ENCODE data around the gene TEKT2. TPM values are rescaled to one million over a fixed set of nuclear protein-coding genes. Genes with fewer than 3 reads are reported as not detected.
A peak's percentile ranks its signal among the peaks of the same experiment; 100 is the strongest.

Gene TEKT2
- total RNA-seq, 2 experiments from 2014 or later = 0.22 to 0.33 TPM

GRCh38 chr1:36107394-36107793 is 23.5 kb downstream of the TEKT2 start:
- Mint-ChIP-seq H3K27me3 (no peaks in the 10 kb centered on the region), H3K27ac (peak overlapping the region; percentile 78), H3K4me1 (ENCODE audit: low read depth) (peaks cover 34% of the 10 kb centered on the region), H3K36me3 (ENCODE audit: low read depth) (no peaks in the 10 kb centered on the region), H3K9me3 (no peaks in the 10 kb centered on the region), H3K4me3 (no peak overlapping the region)
- no peaks in the 10 kb centered on the region for H3K36me3 ChIP-seq (ENCODE audit: insufficient read depth, low read length)
- intact Hi-C loops (cut with DNase I, micrococcal nuclease) = no loop called here
- H3K27ac ChIP-seq (ENCODE audit: low read depth in 1 of 2, low read length in 2 of 2) = no peak overlapping the region
- no peak for ATAC-seq (ENCODE audit: poor library complexity)
- H3K27me3 ChIP-seq (ENCODE audit: control insufficient read depth in 1 of 2, insufficient read depth in 2 of 2, low read length in 2 of 2) = no peaks in the 10 kb centered on the region
- no peaks in the 10 kb centered on the region for H3K9me3 ChIP-seq (ENCODE audit: control insufficient read depth in 1 of 2, insufficient read depth in 1 of 2, low read length in 2 of 2)
- TF ChIP-seq CTCF (IDR thresholded peaks at IDR 0.05) = no peak
- ChIA-PET POLR2A (interaction anchor here (1.0 to 1.7 kb wide), 2 partner anchors 54 to 55 kb away, joined by 3 to 5 read pairs; no protein-coding TSS in a partner anchor), CTCF (interaction anchor here (1.0 kb wide), 1 partner anchor 26 kb away, joined by 3 read pairs; no protein-coding TSS in a partner anchor)
- H3K4me1 ChIP-seq (ENCODE audit: insufficient read depth, low read length) = peaks cover 15% of the 10 kb centered on the region
- DNase-seq = no peak
- no peak overlapping the region for H3K4me3 ChIP-seq (ENCODE audit: low read length)

GRCh38 chr1:36108314-36108713 is 24.4 kb downstream of the TEKT2 start:
- ChIA-PET CTCF (no interaction called here), POLR2A (interaction anchor here (0.6 to 2.1 kb wide), 7 partner anchors 10 to 146 kb away, joined by 3 to 5 read pairs (median 3); no protein-coding TSS in a partner anchor)
- Mint-ChIP-seq H3K27ac (peak overlapping the region; percentile 78), H3K4me3 (no peak overlapping the region), H3K9me3 (no peaks in the 10 kb centered on the region), H3K4me1 (ENCODE audit: low read depth) (peaks cover 36% of the 10 kb centered on the region), H3K36me3 (ENCODE audit: low read depth) (no peaks in the 10 kb centered on the region), H3K27me3 (no peaks in the 10 kb centered on the region)
- DNase-seq (no peak), ATAC-seq (ENCODE audit: poor library complexity) (no peak)
- Histone ChIP-seq H3K9me3 (ENCODE audit: control insufficient read depth in 1 of 2, insufficient read depth in 1 of 2, low read length in 2 of 2) (no peaks in the 10 kb centered on the region), H3K36me3 (ENCODE audit: insufficient read depth, low read length) (no peaks in the 10 kb centered on the region), H3K4me3 (ENCODE audit: low read length) (no peak overlapping the region), H3K27ac (ENCODE audit: low read depth in 1 of 2, low read length in 2 of 2) (no peak overlapping the region), H3K27me3 (ENCODE audit: control insufficient read depth in 1 of 2, insufficient read depth in 2 of 2, low read length in 2 of 2) (no peaks in the 10 kb centered on the region), H3K4me1 (ENCODE audit: insufficient read depth, low read length) (peaks cover 15% of the 10 kb centered on the region)
- intact Hi-C loops (cut with DNase I, micrococcal nuclease) = loop anchor here in 1 of 2 experiments (2.0 kb wide), 1 partner anchor 40 kb away; the partner anchor contains the start of gene TRAPPC3
- TF ChIP-seq CTCF (IDR thresholded peaks at IDR 0.05) = no peak

- ChIA-PET POLR2A (interaction anchor here (0.6 to 2.1 kb wide), 5 partner anchors 9 to 52 kb away, joined by 3 to 5 read pairs (median 3); no protein-coding TSS in a partner anchor), CTCF (interaction anchor here (1.2 kb wide), 1 partner anchor 8 kb away, joined by 3 read pairs; no protein-coding TSS in a partner anchor)
- peaks cover 15% of the 10 kb centered on the region for H3K4me1 ChIP-seq (ENCODE audit: insufficient read depth, low read length)
- no peaks in the 10 kb centered on the region for H3K27me3 Mint-ChIP-seq
- H3K27ac ChIP-seq (ENCODE audit: low read depth in 1 of 2, low read length in 2 of 2) = no peak overlapping the region
- ATAC-seq (ENCODE audit: poor library complexity) = peak; percentile 98
- H3K4me3 Mint-ChIP-seq = peak overlapping the region; percentile 34
- TF ChIP-seq CTCF (IDR thresholded peaks at IDR 0.05) = no peak
- H3K27me3 ChIP-seq (ENCODE audit: control insufficient read depth in 1 of 2, insufficient read depth in 2 of 2, low read length in 2 of 2) = no peaks in the 10 kb centered on the region
- no peaks in the 10 kb centered on the region for H3K9me3 ChIP-seq (ENCODE audit: control insufficient read depth in 1 of 2, insufficient read depth in 1 of 2, low read length in 2 of 2)
- H3K36me3 Mint-ChIP-seq (ENCODE audit: low read depth) = no peaks in the 10 kb centered on the region
- no peaks in the 10 kb centered on the region for H3K36me3 ChIP-seq (ENCODE audit: insufficient read depth, low read length)
- intact Hi-C loops (cut with DNase I, micrococcal nuclease) = loop anchor here in 1 of 2 experiments (2.0 kb wide), 1 partner anchor 40 kb away; the partner anchor contains the start of gene TRAPPC3
- H3K4me1 Mint-ChIP-seq (ENCODE audit: low read depth) = peaks cover 36% of the 10 kb centered on the region
- peak; percentile 31 to 68 (median 57) for DNase-seq
- peak overlapping the region; percentile 78 for H3K27ac Mint-ChIP-seq
- H3K4me3 ChIP-seq (ENCODE audit: low read length) = no peak overlapping the region
- H3K9me3 Mint-ChIP-seq = no peaks in the 10 kb centered on the region
Measured at GRCh38 chr1:36109041-36109679, 25.3 kb downstream of the TEKT2 start.

All from CD4-positive, alpha-beta T cell (primary cell).